H1 (cell line): ENCODE data around the gene PAX5.

Source experiments
- CHD2 ChIP-seq: IDR thresholded peaks from 2 replicates; pipeline ENCODE4 v1.6.1; 2012; ENCODE audit warnings: low read length, improper control_type of control experiment
- YY1 ChIP-seq: IDR thresholded peaks from 2 replicates; pipeline ENCODE4 v1.6.1; 2011; ENCODE audit warnings: low read depth, mild to moderate bottlenecking, low read length

DNA sequence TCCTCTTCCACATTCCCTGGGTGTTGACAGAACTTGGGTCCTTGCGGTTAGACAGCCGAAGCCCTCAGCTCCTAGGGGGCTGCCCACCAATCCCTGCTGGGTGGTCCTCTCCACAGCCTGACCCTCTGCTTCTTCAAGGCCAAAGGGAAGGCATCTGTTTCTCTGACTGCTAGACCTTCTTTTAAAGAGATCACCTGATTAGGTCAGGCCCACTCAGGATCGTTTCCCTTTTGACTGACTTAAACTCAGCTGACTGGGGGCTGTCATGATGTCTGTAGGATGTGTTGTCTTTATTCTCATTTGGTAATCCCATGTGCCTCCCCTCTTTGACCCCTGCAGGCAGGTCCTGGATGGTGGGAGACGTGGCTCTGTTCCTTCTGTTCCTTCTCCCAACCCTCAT lies 207.5 kb downstream of the PAX5 start:
- TF ChIP-seq CHD2 (no peak), YY1 (no peak)
